ENCODE results near the gene CTIF.

Gene CTIF

DNA sequence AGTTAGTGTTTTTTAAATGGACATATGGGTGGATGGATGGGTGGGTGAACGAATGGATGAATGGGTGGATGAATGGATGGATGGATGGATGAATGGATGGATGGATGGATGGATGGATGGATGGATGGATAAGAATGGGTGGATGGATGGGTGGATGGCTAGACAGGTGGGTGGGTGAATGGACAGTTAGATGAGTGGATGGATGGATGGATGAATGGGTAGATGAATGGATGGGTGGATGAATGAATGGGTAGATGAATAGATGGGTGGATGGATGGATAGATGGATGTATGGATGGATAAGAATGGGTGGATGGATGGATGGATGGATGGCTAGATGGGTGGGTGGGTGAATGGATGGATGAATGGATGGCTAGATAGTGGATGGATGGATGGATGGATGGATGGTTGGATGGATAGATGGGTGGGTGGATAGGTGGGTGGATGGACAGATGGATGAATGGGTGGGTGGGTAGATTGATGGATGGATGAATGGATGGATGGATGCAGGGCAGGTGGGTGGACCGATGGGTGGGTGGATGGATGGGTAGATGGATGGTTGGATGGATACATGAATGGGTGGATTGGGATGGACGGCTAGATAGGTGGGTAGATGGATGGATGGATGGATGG is 64.0 kb downstream of the CTIF start:
- TF ChIP-seq CTCF (IDR thresholded peaks at IDR 0.05) (no peak), ZFX (IDR thresholded peaks at IDR 0.05; ENCODE audit: borderline replicate concordance) (no peak)
- H3K27ac ChIP-seq, result no peak overlapping the region

GRCh38 chr18:48605408-48605845 is 66.6 kb downstream of the CTIF start:
- no peak overlapping the region for H3K27ac ChIP-seq
- TF ChIP-seq ZFX (IDR thresholded peaks at IDR 0.05; ENCODE audit: borderline replicate concordance) (no peak), CTCF (IDR thresholded peaks at IDR 0.05) (peak; percentile 17; the same call in 1 of the 2 replicates)

GRCh38 chr18:48607056-48607984 is 68.5 kb downstream of the CTIF start:
- no peak overlapping the region for H3K27ac ChIP-seq
- TF ChIP-seq ZFX (IDR thresholded peaks at IDR 0.05; ENCODE audit: borderline replicate concordance) (no peak), CTCF (IDR thresholded peaks at IDR 0.05) (no peak)

GRCh38 chr18:48608581-48608980 is 69.8 kb downstream of the CTIF start:
- TF ChIP-seq ZFX (IDR thresholded peaks at IDR 0.05; ENCODE audit: borderline replicate concordance) (no peak), CTCF (IDR thresholded peaks at IDR 0.05) (no peak)
- no peak overlapping the region for H3K27ac ChIP-seq

DNA sequence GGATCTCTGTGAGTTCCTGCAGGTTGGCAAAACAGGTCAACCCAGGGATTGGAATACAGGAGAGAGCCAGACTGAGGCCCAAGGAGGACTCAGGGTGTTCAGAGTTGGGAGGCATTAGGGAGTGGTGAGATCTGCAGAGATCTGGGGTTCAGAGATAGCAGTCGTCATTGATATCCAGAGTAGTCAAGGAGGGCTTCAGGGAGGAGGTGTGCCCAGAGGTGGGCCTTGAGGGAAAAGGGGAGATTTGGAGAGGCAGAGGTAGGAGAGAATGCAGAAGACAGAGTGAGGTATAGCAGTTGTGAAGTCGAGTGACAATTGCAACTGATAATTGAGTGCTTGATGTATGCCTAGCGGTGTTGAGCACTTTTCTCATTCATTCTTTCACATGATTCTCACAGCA is 70.3 kb downstream of the CTIF start:
- H3K27ac ChIP-seq, result no peak overlapping the region
- TF ChIP-seq ZFX (IDR thresholded peaks at IDR 0.05; ENCODE audit: borderline replicate concordance), result no peak
- no peak for TF ChIP-seq CTCF (IDR thresholded peaks at IDR 0.05)

- TF ChIP-seq ZFX (IDR thresholded peaks at IDR 0.05; ENCODE audit: borderline replicate concordance), result no peak
- TF ChIP-seq CTCF (IDR thresholded peaks at IDR 0.05), result no peak
Observed at GRCh38 chr18:48609820-48610815, 71.3 kb downstream of the CTIF start.

More at GRCh38 chr18:48609820-48610815, 71.3 kb downstream of the CTIF start:
- H3K27ac ChIP-seq, result no peak overlapping the region

All from 22Rv1 (cell line).